ENCODE data around the gene CNTN6.

DNA sequence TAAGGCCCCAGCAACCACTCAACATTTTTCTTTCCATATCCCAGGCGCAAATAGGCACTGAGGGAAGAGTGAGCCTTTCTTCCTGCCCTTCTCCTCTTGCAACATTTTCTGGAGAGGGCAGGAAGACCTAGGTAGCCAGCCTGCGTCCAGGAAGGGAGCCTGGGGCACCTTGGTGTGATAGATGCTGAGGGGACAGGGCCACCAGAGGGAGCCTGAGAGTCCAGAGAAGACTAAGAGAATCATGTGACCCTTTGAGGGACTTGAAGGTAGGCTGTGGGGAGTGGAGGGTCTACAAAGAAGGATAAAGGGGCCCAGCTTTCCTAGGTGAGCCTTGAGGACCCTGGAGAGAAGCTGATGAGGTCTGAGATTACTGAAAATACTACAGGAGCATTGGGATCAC is 346.6 kb downstream of the CNTN6 start:
- TF ChIP-seq, protein P1, sequence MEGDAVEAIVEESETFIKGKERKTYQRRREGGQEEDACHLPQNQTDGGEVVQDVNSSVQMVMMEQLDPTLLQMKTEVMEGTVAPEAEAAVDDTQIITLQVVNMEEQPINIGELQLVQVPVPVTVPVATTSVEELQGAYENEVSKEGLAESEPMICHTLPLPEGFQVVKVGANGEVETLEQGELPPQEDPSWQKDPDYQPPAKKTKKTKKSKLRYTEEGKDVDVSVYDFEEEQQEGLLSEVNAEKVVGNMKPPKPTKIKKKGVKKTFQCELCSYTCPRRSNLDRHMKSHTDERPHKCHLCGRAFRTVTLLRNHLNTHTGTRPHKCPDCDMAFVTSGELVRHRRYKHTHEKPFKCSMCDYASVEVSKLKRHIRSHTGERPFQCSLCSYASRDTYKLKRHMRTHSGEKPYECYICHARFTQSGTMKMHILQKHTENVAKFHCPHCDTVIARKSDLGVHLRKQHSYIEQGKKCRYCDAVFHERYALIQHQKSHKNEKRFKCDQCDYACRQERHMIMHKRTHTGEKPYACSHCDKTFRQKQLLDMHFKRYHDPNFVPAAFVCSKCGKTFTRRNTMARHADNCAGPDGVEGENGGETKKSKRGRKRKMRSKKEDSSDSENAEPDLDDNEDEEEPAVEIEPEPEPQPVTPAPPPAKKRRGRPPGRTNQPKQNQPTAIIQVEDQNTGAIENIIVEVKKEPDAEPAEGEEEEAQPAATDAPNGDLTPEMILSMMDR (optimal IDR thresholded peaks at IDR 0.05 in 1 of 3, IDR thresholded peaks at IDR 0.05 in 1 of 3, conservative IDR thresholded peaks at IDR 0.05 in 1 of 3; ENCODE audit: extremely low read depth in 1 of 3, insufficient read depth in 2 of 3, low read length in 3 of 3) = peak in 1 of 3 experiments; percentile 31
- TF ChIP-seq EZH2 (IDR thresholded peaks at IDR 0.05; ENCODE audit: low read length) = no peak

Measured in keratinocyte (primary cell).